HUDEP-2 (cell line): ENCODE results near the gene TGFB1.

Source experiments
- DNase-seq, 76 experiments: peaks; one replicate each; lab custom pipeline; 2025; ENCODE audit not compliant: unreplicated experiment in 76 of 76; lab: John Stamatoyannopoulos, UW

Gene TGFB1

GRCh38 chr19:41323430-41324125 lies 30.1 kb downstream of the TGFB1 start:
- peak in 67 of 76 experiments; percentile 24 to 90 (median 64) for DNase-seq

GRCh38 chr19:41323023-41323422 lies 30.7 kb downstream of the TGFB1 start:
- DNase-seq, result peak in 2 of 76 experiments; percentile 55 to 62

GRCh38 chr19:41322451-41322850 lies 31.3 kb downstream of the TGFB1 start:
- no peak for DNase-seq

- peak in 12 of 76 experiments; percentile 12 to 61 (median 26) for DNase-seq
These were observed 32.0 kb downstream of the TGFB1 start for GRCh38 chr19:41321600-41322270.

- no peak for DNase-seq
These were observed 32.5 kb downstream of the TGFB1 start for GRCh38 chr19:41321204-41321599.

- no peak for DNase-seq
These were observed 33.2 kb downstream of the TGFB1 start for GRCh38 chr19:41320568-41320967.

- no peak for DNase-seq
These were observed 33.6 kb downstream of the TGFB1 start for GRCh38 chr19:41320185-41320518.

- no peak for DNase-seq
These were observed 34.1 kb downstream of the TGFB1 start for GRCh38 chr19:41319500-41320184.

- DNase-seq, result no peak
These were observed 34.8 kb downstream of the TGFB1 start for GRCh38 chr19:41318696-41319499.

GRCh38 chr19:41316306-41316920 lies 37.3 kb downstream of the TGFB1 start:
- no peak for DNase-seq

- DNase-seq, result no peak
These were observed 42.1 kb downstream of the TGFB1 start for GRCh38 chr19:41311613-41312012.

- no peak for DNase-seq
These were observed 42.6 kb downstream of the TGFB1 start for GRCh38 chr19:41311072-41311471.

GRCh38 chr19:41310033-41310831 lies 43.5 kb downstream of the TGFB1 start, which contains the start of gene CCDC97:
Gene CCDC97, plus strand, starts transcription at chr19:41310172. Its CDS starts 139 bp downstream, at chr19:41310311.
- peak in 75 of 76 experiments; percentile 38 to 98 (median 86) for DNase-seq

GRCh38 chr19:41309180-41310032 lies 44.3 kb downstream of the TGFB1 start:
- DNase-seq, result peak in 11 of 76 experiments; percentile 13 to 73 (median 40)

- DNase-seq, result peak in 74 of 76 experiments; percentile 29 to 97 (median 79)
These were observed 45.1 kb downstream of the TGFB1 start for GRCh38 chr19:41308450-41309179.

GRCh38 chr19:41307954-41308449 lies 45.7 kb downstream of the TGFB1 start:
- peak in 1 of 76 experiments; percentile 38 for DNase-seq

GRCh38 chr19:41307090-41307875 lies 46.4 kb downstream of the TGFB1 start:
- DNase-seq, result no peak
